Hepatocyte (in vitro differentiated cells): ENCODE results near the gene ZC3H10. TPM values are rescaled to one million over a fixed set of nuclear protein-coding genes. Genes with fewer than 3 reads are reported as not detected.

Experiments
- DNase-seq: peaks from one replicate; pipeline ENCODE4 v3.0.0-alpha.2; 2016; ENCODE audit warnings: low spot score
- H2AFZ ChIP-seq: fragments of 200-600 bp; sonication (generic); 2 replicates; pipeline ENCODE4 v1.6.0; 2016; ENCODE audit warnings: antibody characterized with exemption, mild to moderate bottlenecking
- H3K27ac ChIP-seq: fragments of 200-600 bp; sonication (generic); 2 replicates; pipeline ENCODE4 v1.5.1; 2016; ENCODE audit warnings: mild to moderate bottlenecking
- H3K27me3 ChIP-seq: fragments of 200-600 bp; sonication (generic); 2 replicates; pipeline ENCODE4 v1.6.1; 2016
- H3K36me3 ChIP-seq: fragments of 200-600 bp; sonication (generic); replicated peaks from 2 replicates; pipeline ENCODE4 v1.5.1; 2016; ENCODE audit warnings: low read depth; ENCODE audit not compliant: insufficient read depth
- H3K4me1 ChIP-seq: fragments of 200-600 bp; sonication (generic); 2 replicates; pipeline ENCODE4 v1.5.1; 2016; ENCODE audit warnings: mild to moderate bottlenecking, moderate library complexity; ENCODE audit not compliant: insufficient read depth
- H3K4me2 ChIP-seq: fragments of 200-600 bp; sonication (generic); 2 replicates; pipeline ENCODE4 v1.6.0; 2016
- H3K4me3 ChIP-seq: fragments of 200-600 bp; sonication (generic); 2 replicates; pipeline ENCODE4 v1.5.1; 2016; ENCODE audit warnings: mild to moderate bottlenecking
- H3K79me2 ChIP-seq: fragments of 200-600 bp; sonication (generic); 2 replicates; pipeline ENCODE4 v1.6.0; 2017; ENCODE audit warnings: mild to moderate bottlenecking
- H3K9me2 ChIP-seq: fragments of 200-600 bp; sonication (generic); replicated peaks from 2 replicates; pipeline ENCODE4 v1.6.0; 2017; ENCODE audit warnings: mild to moderate bottlenecking; ENCODE audit not compliant: insufficient read depth
- H3K9me3 ChIP-seq: fragments of 200-600 bp; sonication (generic); 2 replicates; pipeline ENCODE4 v1.5.1; 2016; ENCODE audit warnings: low read depth, mild to moderate bottlenecking
- H4K20me1 ChIP-seq: fragments of 200-600 bp; sonication (generic); 2 replicates; pipeline ENCODE4 v1.6.0; 2016; ENCODE audit warnings: mild to moderate bottlenecking; ENCODE audit not compliant: insufficient read depth, poor library complexity, severe bottlenecking
- EZH2 ChIP-seq: fragments of 200-600 bp; sonication (generic); IDR thresholded peaks from 2 replicates; pipeline ENCODE4 v1.6.1; 2016; ENCODE audit warnings: antibody characterized with exemption, mild to moderate bottlenecking, borderline replicate concordance
- EZH2phosphoT487 ChIP-seq: fragments of 200-600 bp; sonication (generic); IDR thresholded peaks from one replicate; pipeline ENCODE4 v1.6.1; 2018; ENCODE audit warnings: antibody characterized with exemption, mild to moderate bottlenecking, low read depth, moderate library complexity; ENCODE audit not compliant: unreplicated experiment, severe bottlenecking
- WGBS: methylation state at CpG from one replicate; pipeline ENCODE4 v1.1.6; 2016; ENCODE audit warnings: low lambda C conversion rate; ENCODE audit errors: missing lambda C conversion rate; 5-methylcytosine and 5-hydroxymethylcytosine counted together
- polyA plus RNA-seq: library from polyadenylated mRNA; unstranded; fragments of >200 nt; fragmentation: Nextera tagmentation; extraction: Ambion mirVana; gene quantifications from 2 replicates; pipeline ENCODE4 v1.2.1, GENCODE V29; 2016
- total RNA-seq: library from RNA; depleted of rRNA; stranded (reverse); fragments of >200 nt; gene quantifications from 2 replicates; pipeline ENCODE4 v1.2.3, GENCODE V29; 2014
- TF ChIP-seq, protein P1 (sequence below): fragments of 200-600 bp; sonication (generic); IDR thresholded peaks from 2 replicates; pipeline ENCODE4 v1.5.1; 2016; ENCODE audit warnings: antibody characterized with exemption, mild to moderate bottlenecking; ENCODE audit not compliant: poor library complexity

ZC3H10 gene
- total and polyA plus RNA-seq, 2 experiments from 2014 or later = 5.7 to 9.0 TPM

DNA sequence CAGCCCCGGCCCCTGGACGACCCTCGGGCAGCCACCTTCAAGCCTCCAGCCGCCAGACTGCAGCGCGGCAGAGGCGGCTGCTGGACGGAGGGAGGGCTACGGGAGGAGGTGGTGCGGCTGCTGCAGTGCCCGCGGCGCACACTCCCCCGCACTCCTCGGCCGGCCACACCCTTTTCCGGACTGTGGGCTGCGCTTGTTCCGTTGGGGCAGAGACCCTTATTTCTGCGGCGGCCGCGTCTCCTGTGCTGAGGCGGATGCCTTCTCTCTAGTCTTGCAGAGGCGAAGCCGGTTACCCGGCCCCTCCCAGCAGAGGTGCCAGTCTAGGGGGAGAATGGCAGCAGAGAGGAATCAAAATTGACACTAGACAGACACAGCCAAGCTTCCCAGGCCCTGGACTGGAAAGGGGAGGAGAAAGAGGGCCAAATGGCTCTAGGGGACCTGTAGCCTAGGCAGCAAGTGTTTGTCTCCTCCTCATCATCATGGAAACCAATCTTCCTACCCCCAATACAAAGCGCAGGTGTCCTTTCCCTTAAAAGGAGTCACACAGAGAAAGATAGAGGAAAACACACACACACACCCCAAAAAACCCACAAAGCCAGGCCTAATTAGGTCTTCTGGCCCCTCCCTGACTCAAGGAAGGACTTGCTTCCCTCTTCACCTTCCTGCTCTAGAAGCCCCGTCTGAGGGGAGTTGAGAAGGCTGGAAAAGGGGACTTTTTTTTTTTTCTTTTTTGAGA, 11.3 kb downstream of the ZC3H10 start:
- Histone ChIP-seq H3K4me3 (peak overlapping the region; percentile 38), H4K20me1 (peaks cover 4% of the 10 kb centered on the region), H2AFZ (peak overlapping the region; percentile 22), H3K4me1 (peaks cover 11% of the 10 kb centered on the region), H3K9me2 (no peaks in the 10 kb centered on the region), H3K79me2 (peaks cover 19% of the 10 kb centered on the region), H3K4me2 (peak overlapping the region; percentile 89), H3K27ac (peak overlapping the region; percentile 75), H3K27me3 (no peaks in the 10 kb centered on the region), H3K9me3 (no peaks in the 10 kb centered on the region), H3K36me3 (no peaks in the 10 kb centered on the region)
- WGBS = 5% methylated on average over 29 of the region's 29 CpGs
- TF ChIP-seq EZH2phosphoT487 (no peak), EZH2 (no peak)
- TF ChIP-seq, protein P1, sequence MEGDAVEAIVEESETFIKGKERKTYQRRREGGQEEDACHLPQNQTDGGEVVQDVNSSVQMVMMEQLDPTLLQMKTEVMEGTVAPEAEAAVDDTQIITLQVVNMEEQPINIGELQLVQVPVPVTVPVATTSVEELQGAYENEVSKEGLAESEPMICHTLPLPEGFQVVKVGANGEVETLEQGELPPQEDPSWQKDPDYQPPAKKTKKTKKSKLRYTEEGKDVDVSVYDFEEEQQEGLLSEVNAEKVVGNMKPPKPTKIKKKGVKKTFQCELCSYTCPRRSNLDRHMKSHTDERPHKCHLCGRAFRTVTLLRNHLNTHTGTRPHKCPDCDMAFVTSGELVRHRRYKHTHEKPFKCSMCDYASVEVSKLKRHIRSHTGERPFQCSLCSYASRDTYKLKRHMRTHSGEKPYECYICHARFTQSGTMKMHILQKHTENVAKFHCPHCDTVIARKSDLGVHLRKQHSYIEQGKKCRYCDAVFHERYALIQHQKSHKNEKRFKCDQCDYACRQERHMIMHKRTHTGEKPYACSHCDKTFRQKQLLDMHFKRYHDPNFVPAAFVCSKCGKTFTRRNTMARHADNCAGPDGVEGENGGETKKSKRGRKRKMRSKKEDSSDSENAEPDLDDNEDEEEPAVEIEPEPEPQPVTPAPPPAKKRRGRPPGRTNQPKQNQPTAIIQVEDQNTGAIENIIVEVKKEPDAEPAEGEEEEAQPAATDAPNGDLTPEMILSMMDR = no peak
- DNase-seq = peak; percentile 76

DNA sequence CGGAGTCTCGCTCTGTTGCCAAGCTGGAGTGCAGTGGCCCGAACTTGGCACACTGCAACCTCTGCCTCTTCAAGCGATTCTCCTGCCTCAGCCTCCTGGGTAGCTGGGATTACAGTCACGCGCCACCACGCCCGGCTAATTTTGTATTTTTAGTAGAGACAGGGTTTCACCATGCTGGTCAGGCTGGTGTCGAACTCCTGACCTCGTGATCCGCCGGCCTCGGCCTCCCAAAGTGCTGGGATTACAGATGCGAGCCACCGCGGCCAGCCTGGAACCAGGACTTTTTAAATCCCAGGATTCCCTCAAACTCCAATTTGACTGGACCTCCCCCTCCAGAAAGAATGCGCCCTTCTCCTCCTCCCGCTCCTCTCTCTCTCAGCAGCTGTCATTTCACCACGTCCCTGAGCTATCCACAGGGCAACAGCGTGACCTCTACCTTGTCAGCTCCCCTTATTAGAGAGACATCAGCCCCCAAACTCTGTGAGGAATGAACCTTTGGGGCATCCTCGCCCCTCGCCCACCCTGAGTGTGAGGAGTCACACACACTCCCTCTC, 12.0 kb downstream of the ZC3H10 start:
- no peaks in the 10 kb centered on the region for H3K36me3 ChIP-seq
- peak overlapping the region; percentile 75 for H3K27ac ChIP-seq
- H3K27me3 ChIP-seq = no peaks in the 10 kb centered on the region
- TF ChIP-seq, protein P1 = no peak
- TF ChIP-seq EZH2 (no peak), EZH2phosphoT487 (no peak)
- no peak overlapping the region for H3K4me3 ChIP-seq
- H2AFZ ChIP-seq = no peak overlapping the region
- peak overlapping the region; percentile 89 for H3K4me2 ChIP-seq
- no peaks in the 10 kb centered on the region for H3K9me2 ChIP-seq
- H3K79me2 ChIP-seq = peaks cover 19% of the 10 kb centered on the region
- peaks cover 4% of the 10 kb centered on the region for H4K20me1 ChIP-seq
- DNase-seq = no peak
- no peaks in the 10 kb centered on the region for H3K9me3 ChIP-seq
- 86% methylated on average over 22 of the region's 22 CpGs for WGBS
- peaks cover 11% of the 10 kb centered on the region for H3K4me1 ChIP-seq

DNA sequence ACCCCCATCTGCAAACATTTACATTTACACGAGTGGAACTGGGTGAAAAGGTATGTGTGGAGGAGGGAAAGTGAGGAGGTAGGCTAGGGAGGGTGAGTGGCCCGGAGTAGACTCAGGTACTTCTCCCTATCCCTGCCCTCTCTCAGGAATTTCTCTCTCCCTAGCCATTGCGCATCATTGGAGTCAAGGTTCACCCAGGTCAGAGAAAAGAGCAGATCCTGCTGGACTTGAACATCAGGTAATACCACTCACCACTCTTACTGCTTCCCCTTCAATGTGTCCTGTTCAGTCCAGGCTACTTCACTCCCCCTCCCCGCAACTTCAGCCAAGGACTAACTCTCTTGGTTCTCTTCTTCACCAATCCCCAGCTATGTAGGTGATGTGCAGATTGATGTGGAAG, 12.8 kb downstream of the ZC3H10 start:
- peaks cover 16% of the 10 kb centered on the region for H3K79me2 ChIP-seq
- no peaks in the 10 kb centered on the region for H3K9me3 ChIP-seq
- WGBS = 82% methylated on average over 4 of the region's 4 CpGs
- no peaks in the 10 kb centered on the region for H3K9me2 ChIP-seq
- no peak overlapping the region for H3K27ac ChIP-seq
- H4K20me1 ChIP-seq = peaks cover 4% of the 10 kb centered on the region
- no peaks in the 10 kb centered on the region for H3K27me3 ChIP-seq
- TF ChIP-seq EZH2 (no peak), EZH2phosphoT487 (no peak)
- TF ChIP-seq, protein P1 = no peak
- H3K4me1 ChIP-seq = peaks cover 11% of the 10 kb centered on the region
- no peak for DNase-seq
- no peak overlapping the region for H3K4me3 ChIP-seq
- no peak overlapping the region for H3K4me2 ChIP-seq
- H2AFZ ChIP-seq = no peak overlapping the region
- no peaks in the 10 kb centered on the region for H3K36me3 ChIP-seq
